CD4-positive, alpha-beta T cell treated with Interleukin-21 for 1 hour (primary cell): ENCODE measurements around the gene IFNA1.
"Not testable (repeated sequence)": the region's sequence is repeated elsewhere in the genome, so short reads cannot be mapped to it uniquely, and the experiment has no call there.

Source experiments
- DNase-seq: peaks from one replicate; pipeline ENCODE4 v3.0.0-alpha.2; 2020

The IFNA1 gene

GRCh38 chr9:21440139-21440538 is at the start of gene IFNA1:
IFNA1 (plus strand) TSS chr9:21440439; CDS start chr9:21440508, 69 bp downstream.
- no peak for DNase-seq

GRCh38 chr9:21392270-21392669 is 48.0 kb upstream of the IFNA1 start:
- peak; percentile 10 for DNase-seq

- peak; percentile 54 for DNase-seq
These were observed 44.2 kb upstream of the IFNA1 start for GRCh38 chr9:21395778-21396717.

GRCh38 chr9:21398955-21399489 is 41.2 kb upstream of the IFNA1 start:
- no peak for DNase-seq

- DNase-seq, result no peak
These were observed 40.3 kb upstream of the IFNA1 start for GRCh38 chr9:21399956-21400355.

GRCh38 chr9:21402386-21403251 is 37.6 kb upstream of the IFNA1 start:
- DNase-seq, result no peak

- DNase-seq, result no peak
These were observed 36.1 kb upstream of the IFNA1 start for GRCh38 chr9:21404146-21404545.

GRCh38 chr9:21408817-21409216 is 31.4 kb upstream of the IFNA1 start, which contains the start of gene IFNA8:
IFNA8 (plus strand) TSS chr9:21409117; CDS start chr9:21409177, 60 bp downstream.
- DNase-seq, result no peak

- DNase-seq, result no peak
These were observed 28.1 kb upstream of the IFNA1 start for GRCh38 chr9:21412107-21412506.

- no peak for DNase-seq
These were observed 27.1 kb upstream of the IFNA1 start for GRCh38 chr9:21413151-21413550.

GRCh38 chr9:21413624-21414023 is 26.6 kb upstream of the IFNA1 start:
- DNase-seq, result peak; percentile 12

GRCh38 chr9:21414220-21414940 is 25.9 kb upstream of the IFNA1 start:
- DNase-seq, result no peak

- no peak for DNase-seq
These were observed 24.6 kb upstream of the IFNA1 start for GRCh38 chr9:21415493-21416267.

GRCh38 chr9:21428235-21428634 is 12.0 kb upstream of the IFNA1 start:
- DNase-seq, result no peak

- no peak for DNase-seq
These were observed 11.0 kb upstream of the IFNA1 start for GRCh38 chr9:21429191-21429590.

GRCh38 chr9:21432672-21433425 is 7.4 kb upstream of the IFNA1 start:
- no peak for DNase-seq

GRCh38 chr9:21434202-21435014 is 5.8 kb upstream of the IFNA1 start:
- peak; percentile 58 for DNase-seq

- not testable (repeated sequence) for DNase-seq
These were observed 5.2 kb upstream of the IFNA1 start for GRCh38 chr9:21435015-21435383.

GRCh38 chr9:21443849-21444625 is 3.8 kb downstream of the IFNA1 start:
- DNase-seq, result peak; percentile 66
